Right ventricle myocardium superior (tissue), 1 donor: ENCODE data around the gene HYKK. TPM values are rescaled to one million over a fixed set of nuclear protein-coding genes. Genes with fewer than 3 reads are reported as not detected.
"Not testable (repeated sequence)": the region's sequence is repeated elsewhere in the genome, so short reads cannot be mapped to it uniquely, and the experiment has no call there.

Experiments
- ATAC-seq: fragments of 200-7000 bp; cut with Tn5 transposase; one replicate; pipeline ENCODE4 v1.9.1; 2020; ENCODE audit warnings: mild to moderate bottlenecking; ENCODE audit not compliant: poor library complexity
- DNase-seq: peaks from one replicate; pipeline ENCODE4 v3.0.0-alpha.2; 2020
- intact Hi-C: fragments of 100-400 bp; cut with DNase I; formaldehyde crosslinking; loops from one replicate; pipeline ENCODE4 v1.11.2; 2022
- long read RNA-seq: library from polyadenylated mRNA; unstranded; transcript quantifications from one replicate; pipeline ENCODE4 v2.0.0, GENCODE V29; 2021
- total RNA-seq: library from RNA; stranded (reverse); fragmentation: NEBNext Ultra II Directional; extraction: Animal tissue kit (Norgen Biotek cat#: 25700); gene quantifications from one replicate; pipeline ENCODE4 v1.2.1, GENCODE V29; 2021
- donor health status: DM: no; HTN: yes; CAD: no; lungs with severe emphysema.

HYKK gene
- total RNA-seq, result 4.9 TPM
- long read RNA-seq, partial matches to known transcripts, result 0 of 3 reads
- long read RNA-seq, other reads (novel, unspliced or antisense), result 3 of 3 reads

DNA sequence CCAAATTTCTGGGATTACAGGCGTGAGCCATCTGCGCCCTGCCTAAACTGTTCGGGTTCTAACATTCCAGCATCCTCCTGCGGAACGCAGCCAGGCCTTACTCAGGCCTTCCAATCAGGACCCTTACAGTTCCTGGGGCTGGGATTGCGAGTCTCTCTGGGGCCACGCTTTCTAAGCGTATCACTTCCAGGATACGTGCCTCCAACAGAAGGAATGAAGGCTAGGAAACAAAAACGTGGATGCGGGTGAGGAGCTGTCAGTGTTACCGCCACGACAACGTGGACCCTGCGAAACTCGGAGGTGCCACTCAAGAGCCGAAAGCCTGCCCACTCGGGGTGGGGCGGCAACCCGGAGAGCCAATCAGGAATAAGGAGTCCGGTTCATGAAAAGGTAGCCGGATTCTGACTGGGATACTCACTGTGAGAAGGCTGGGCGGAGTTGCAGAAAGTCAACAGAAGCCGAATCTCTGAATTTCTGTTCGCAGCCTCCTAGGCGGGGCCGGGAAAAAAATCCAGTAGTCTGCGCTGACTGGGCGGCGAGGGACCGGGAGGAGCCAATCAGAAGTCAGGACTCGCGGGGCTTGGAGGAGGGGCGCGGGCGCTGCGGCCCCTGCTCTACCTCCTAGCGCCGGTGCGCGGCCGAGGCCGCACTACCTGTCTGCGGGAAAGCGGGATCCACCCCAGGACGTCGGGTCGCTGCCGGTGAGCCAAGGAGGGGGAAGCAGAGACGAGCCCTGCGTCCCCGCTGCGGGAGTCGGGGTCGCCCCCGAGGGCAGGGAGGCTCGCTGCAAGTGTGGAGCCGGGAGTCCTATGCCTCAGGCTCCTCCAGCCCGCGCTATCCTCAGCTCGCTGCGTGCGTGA lies at the start of gene HYKK:
Gene HYKK, plus strand, starts transcription at position 607 of the 860 bp plus-strand sequence. CDS start 5,512 bp downstream, outside the sequence.
- peak; percentile 98 for ATAC-seq
- intact Hi-C loops, result no loop called here
- DNase-seq, result peak; percentile 90

DNA sequence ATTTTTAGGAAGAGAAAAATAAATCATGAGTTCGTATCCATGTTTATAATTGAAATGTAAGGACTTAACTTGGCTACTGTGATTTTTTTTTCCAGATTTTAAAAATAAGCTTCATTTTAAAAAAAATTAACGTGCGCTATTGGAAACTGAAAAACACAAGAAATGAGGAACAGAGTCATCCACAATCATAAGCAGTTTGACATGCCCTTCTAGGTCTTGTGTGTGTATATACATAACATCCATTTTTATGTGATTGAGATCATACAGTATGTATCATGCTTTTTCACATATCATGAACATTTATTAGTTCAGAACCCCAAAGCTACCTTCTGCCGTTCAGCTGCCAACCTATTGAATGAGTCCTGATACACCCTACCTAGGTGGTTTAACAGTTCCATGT lies 46.6 kb upstream of the HYKK start:
- ATAC-seq (no peak), DNase-seq (no peak)

GRCh38 chr15:78461171-78461888 lies 46.0 kb upstream of the HYKK start:
- intact Hi-C loops, result no loop called here
- DNase-seq (no peak), ATAC-seq (no peak)

More for the DNA sequence above, 46.6 kb upstream of the HYKK start:
- intact Hi-C loops, result no loop called here

DNA sequence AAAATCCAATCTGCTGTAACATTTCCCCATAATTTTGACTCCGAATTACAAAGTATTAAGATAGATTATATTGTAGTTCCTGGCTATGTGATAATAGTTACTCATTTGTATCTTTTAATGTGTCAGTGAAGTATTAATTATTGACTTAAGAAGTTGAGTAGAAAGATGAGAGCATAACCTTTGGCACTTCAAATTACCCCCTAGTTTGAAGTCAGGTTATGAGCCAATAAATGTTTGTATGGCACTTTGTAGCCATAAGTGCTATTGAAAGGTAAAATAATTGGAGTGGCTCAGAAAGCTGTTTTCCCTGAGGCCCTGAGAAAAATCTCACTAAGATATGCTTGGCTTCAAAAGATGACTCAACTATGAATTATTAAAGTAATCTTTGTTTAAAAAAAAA lies 38.3 kb upstream of the HYKK start:
- intact Hi-C loops, result no loop called here
- ATAC-seq, result no peak
- no peak for DNase-seq

DNA sequence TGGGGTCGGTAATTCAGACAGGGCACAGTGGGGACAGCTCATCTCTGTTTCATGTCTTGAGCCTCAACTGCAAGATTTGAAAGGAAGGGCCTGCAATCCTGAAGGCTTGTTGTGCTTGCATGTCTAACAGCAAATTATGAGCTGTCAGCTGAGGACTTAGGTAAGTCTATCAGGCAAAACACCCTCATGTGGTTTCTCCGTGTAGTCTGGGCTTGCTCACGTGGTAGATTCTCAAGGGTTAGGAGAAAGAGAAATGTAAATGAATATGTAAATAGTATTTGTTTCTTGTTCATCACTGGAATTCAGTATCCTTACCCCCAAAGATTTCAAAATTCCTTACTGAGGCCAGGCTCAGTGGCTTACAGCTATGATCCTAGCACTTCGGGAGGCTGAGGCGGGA lies 30.1 kb upstream of the HYKK start:
- DNase-seq (no peak), ATAC-seq (no peak)
- intact Hi-C loops, result no loop called here

DNA sequence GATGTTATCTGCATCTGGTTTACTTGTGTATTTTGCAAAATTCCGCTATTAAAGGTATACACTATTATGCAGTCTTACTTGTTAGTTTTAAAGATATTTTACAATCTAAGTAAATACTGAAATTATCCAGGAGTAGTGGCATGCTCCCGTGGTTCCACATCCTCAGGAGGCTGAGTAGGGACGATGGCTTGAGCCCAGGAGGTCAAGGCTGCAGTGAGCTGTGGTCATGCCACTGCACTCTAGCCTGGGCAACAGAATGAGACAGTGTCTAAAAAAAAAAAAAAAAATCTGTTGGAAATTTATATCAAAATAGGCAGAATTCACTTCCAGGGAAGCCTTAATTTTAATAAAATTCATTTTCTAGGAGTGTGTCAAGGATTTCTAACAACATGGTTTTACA lies 27.7 kb upstream of the HYKK start:
- DNase-seq (no peak), ATAC-seq (no peak)
- intact Hi-C loops, result no loop called here

- intact Hi-C loops, result no loop called here
- DNase-seq, result no peak
- no peak for ATAC-seq
Observed at GRCh38 chr15:78481917-78482316, 25.5 kb upstream of the HYKK start.

DNA sequence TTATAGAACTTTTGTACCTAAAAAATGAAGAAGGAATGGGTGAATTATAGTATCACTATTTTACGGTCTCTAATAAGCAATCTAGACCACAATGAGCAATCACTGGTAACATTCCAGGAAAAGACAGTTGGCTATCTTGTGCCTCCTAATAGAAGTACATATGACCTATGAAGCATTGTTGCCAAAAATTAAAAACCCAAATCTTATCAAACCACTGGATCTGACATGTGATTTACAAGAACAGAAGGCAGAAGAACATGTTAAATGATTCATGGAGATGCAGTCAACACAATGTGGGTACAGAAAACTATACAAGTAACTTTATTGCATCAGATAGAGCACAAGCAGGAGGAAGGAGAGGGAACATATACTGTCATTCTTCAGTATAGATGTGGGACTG lies 14.5 kb upstream of the HYKK start:
- ATAC-seq (no peak), DNase-seq (no peak)
- intact Hi-C loops, result no loop called here

DNA sequence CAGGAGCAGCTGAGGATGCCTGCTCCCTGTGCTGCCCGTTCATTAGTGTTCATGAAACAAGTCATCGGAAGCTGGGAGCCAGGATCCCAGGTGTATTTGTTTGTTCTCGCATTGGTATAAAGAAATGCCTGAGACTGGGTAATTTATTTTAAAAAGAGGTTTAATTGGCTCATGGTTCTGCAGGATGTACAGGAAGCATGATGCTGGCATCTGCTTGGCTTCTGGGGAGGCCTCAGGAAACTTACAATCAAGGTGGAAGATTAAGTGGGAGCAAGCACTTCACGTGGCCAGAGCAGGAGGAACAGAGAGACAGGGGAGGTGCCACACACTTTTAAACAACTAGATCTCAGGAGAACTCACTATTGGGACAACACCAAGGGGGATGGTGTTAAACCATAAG lies 5.5 kb upstream of the HYKK start:
- ATAC-seq (no peak), DNase-seq (no peak)
- intact Hi-C loops, result no loop called here

DNA sequence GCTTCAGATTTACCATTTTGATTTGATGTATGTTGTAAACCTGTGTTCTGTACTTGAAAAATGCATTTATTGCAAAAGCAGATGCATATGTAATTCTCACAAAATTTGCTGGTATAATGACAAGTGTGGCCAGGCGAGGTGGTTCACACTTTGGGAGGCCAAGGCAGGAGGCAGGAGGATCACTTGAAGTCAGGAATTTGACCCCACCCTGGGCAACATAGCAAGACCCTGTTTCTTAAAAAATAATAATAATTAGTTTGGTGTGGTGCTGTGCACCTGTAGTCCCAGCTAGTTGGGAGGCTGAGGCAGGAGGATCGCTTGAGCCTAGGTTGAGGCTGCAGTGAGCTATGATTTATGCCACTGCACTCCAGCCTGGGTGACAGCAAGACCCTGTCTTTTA lies 4.7 kb upstream of the HYKK start:
- no peak for ATAC-seq
- intact Hi-C loops, result no loop called here

DNA sequence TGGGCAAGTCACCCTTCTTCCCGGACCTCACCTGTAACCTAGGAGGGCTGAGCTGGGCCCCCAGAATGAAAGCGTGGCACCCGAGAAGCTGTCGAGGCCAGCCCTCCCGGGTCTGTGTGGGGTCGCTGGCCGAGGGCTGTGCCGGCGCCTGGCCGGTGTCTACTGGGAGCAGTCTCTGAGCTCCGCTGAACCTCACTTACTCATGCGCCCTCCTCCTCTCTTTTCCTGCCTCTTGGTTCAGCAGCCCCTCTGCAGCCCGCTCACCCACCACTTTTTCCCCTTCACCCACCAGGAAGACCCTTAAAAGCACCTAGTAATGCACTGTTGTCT lies 419 bp downstream of the HYKK start:
- intact Hi-C loops, result no loop called here
- ATAC-seq, result peak; percentile 29
- DNase-seq, result no peak

More for the DNA sequence above, 4.7 kb upstream of the HYKK start:
- DNase-seq, result no peak

DNA sequence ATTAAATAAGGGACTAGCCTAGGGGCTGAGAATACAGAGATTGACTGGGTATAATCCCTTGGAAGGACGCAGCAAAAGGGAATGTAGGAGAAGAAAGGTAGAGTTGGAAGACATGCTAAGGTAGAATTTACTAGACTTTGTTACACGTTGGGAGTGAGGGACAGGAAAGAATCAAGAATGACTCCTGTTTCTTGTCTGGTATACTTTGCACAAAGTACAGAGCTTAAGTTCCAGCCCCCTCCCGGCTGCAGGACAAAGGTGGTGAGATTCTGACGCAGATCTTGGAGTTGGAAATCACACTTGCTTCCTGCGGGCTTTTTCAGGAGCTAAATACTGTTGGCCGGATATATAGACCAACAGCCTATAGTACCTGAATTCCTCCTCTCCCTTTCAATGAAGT lies 895 bp downstream of the HYKK start:
- intact Hi-C loops, result no loop called here
- ATAC-seq (no peak), DNase-seq (no peak)

DNA sequence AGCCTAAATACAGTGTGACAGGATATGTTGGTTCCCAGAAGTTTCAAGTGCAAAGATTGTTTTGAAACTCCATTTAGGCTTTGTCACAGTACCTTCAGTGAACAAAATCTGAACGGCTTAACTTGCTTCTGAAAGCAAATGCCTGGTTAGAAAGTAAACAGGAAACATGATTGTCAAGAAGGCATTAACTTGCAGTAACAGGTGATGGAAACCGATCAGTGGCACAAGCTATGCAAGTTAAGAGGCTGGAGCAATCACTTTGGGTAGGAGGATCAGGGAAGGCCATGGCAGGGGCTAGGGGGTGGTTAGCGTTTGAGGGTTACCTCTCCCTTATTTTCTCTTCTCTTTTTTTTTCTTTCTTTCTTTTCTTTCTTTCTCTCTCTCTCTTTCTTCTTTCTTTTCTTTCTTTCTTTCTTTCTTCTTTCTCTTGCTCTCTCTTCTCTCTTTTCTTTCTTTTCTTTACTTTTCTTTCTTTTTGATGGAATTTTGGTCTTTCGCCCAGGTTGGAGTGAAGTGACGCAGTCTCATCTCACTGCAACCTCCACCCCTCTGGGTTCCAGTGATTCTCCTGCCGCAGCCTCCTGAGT lies 2.4 kb downstream of the HYKK start:
- DNase-seq (no peak), ATAC-seq (no peak)
- intact Hi-C loops, result no loop called here

- intact Hi-C loops, DNase-seq, ATAC-seq: not testable (repeated sequence)
Observed at GRCh38 chr15:78520035-78520434, 12.7 kb downstream of the HYKK start.

- ATAC-seq (no peak), DNase-seq (no peak)
- intact Hi-C loops, result no loop called here
Observed at GRCh38 chr15:78524230-78524629, 16.9 kb downstream of the HYKK start.

- DNase-seq (no peak), ATAC-seq (no peak)
- intact Hi-C loops, result no loop called here
Observed at GRCh38 chr15:78527325-78527724, 19.9 kb downstream of the HYKK start.

GRCh38 chr15:78533331-78533730 lies 26.0 kb downstream of the HYKK start:
- ATAC-seq, result no peak
- no peak for DNase-seq
- intact Hi-C loops, result no loop called here

DNA sequence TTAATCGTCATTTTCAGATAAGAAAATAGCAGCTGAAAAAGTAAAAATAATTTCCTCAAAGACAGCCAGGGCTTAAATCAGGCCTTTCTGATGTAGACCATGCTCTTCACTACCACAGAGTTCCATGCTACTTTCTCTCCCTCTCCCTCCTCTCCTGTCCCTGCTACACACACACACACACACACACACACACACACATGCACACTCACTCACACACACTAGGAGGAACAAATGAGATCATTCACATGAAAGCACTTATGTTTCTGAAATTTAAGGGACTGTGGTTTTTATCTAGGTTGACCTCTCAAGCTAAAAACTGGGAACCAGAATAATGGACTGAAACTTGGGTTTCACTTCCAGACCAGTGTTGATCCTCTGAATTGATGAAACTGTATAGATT lies 28.8 kb downstream of the HYKK start:
- ATAC-seq (no peak), DNase-seq (no peak)
- intact Hi-C loops, result no loop called here

DNA sequence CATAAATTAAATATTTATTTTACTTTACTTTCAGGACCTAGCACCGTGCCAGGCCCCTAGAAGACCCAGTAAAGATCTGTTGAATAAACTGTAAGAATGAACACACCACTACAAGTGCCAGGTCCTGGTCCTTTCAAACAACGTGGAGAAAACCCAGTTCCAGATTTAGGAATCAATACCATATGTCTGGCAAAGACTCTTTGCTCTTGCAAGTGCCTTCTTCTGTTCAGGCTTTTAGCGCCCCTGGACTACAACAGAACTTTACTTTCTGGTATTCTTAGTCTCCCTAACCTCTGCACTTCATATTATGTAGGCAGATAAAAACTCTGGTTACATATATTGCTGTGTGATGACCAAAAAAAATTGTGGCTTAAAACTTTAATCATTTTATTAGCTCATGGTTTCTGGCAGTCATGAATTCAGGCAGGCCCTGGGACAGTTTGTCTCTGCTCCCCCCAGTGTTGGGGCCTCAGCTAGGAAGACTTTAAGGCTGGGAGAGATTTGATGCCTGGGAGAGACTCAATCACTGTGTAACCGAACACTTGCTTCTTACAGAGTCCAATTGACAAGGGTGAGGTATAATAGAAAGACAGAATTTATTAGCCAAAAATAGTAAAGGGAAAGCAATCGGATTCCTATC lies 30.0 kb downstream of the HYKK start:
- DNase-seq, result no peak
- intact Hi-C loops, result no loop called here
- ATAC-seq, result no peak
